Measurements from ENCODE around the gene VPS26A. TPM values are rescaled to one million over a fixed set of nuclear protein-coding genes. Genes with fewer than 3 reads are reported as not detected.

Gene VPS26A
- 39.3 and 41.6 TPM in 2 replicates for total RNA-seq (2014; rRNA removed; shearing (Covaris generic))
- polyA plus RNA-seq (2016; fragmentation: Nextera tagmentation; extraction: Ambion mirVana): 23.1 and 29.0 TPM in 2 replicates
- long read RNA-seq, transcript VPS26A-201 (9 exons, 2,697 nt): major isoform, 39 of 47 reads
- long read RNA-seq, partial matches to known transcripts: 4 of 47 reads
- long read RNA-seq, other reads (novel, unspliced or antisense): 3 of 47 reads

DNA sequence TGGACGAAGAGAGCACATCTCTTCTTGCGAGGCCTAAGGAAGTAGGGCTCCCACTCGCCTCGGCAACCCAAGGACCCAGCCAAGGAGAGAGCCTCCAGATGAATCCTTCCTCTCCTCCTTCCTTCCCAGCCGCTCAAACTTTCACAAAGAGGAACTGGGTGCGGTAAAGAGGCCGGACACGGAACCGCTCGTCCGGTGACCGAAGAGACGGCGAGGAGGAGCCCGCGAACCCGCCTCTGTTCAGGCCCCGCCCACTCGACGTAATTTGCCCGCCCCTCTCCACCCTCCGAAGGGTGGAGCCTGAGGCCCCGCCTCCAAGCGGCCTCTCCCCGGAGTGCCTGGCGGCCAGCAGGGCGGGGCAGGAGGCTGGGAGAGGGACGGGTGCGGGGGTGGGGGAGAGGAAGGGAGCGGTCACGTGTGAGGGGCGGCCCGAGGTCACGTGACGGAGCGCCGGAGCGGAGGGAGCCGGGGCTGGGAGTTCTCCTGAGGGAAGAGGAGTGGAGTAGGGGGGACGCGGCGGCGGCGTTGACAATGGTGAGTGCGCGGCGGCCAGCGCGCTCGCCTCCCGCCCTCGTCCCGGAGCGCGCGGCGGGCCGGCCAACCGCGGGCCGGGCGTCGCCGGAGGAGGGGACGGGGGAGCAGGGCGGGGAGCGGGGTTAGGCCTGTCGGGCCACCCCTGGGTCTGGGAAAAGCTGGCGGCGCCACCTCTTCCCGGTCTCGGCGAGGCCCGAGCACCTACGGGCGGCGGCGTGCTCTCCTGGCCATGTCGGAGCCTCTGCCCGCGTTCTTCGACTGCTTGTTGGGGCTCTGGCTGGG, at the start of gene VPS26A:
TSS of gene VPS26A (plus strand) at position 432 of the 816 bp plus-strand sequence. CDS start at position 532, 100 bp downstream.
- H3K27me3 Mint-ChIP-seq (ENCODE audit: insufficient read depth, low read depth, poor library complexity): peaks cover 4% of the 10 kb centered on the region
- H3K4me1 Mint-ChIP-seq: peaks cover 10% of the 10 kb centered on the region; the same call in 2 of the 3 replicates
- TF ChIP-seq, protein P1, sequence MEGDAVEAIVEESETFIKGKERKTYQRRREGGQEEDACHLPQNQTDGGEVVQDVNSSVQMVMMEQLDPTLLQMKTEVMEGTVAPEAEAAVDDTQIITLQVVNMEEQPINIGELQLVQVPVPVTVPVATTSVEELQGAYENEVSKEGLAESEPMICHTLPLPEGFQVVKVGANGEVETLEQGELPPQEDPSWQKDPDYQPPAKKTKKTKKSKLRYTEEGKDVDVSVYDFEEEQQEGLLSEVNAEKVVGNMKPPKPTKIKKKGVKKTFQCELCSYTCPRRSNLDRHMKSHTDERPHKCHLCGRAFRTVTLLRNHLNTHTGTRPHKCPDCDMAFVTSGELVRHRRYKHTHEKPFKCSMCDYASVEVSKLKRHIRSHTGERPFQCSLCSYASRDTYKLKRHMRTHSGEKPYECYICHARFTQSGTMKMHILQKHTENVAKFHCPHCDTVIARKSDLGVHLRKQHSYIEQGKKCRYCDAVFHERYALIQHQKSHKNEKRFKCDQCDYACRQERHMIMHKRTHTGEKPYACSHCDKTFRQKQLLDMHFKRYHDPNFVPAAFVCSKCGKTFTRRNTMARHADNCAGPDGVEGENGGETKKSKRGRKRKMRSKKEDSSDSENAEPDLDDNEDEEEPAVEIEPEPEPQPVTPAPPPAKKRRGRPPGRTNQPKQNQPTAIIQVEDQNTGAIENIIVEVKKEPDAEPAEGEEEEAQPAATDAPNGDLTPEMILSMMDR (conservative IDR thresholded peaks at IDR 0.05; ENCODE audit: low read depth in 2 of 2): peak in 1 of 2 experiments; percentile 49; a peak in 1 of 4 replicates
- TF ChIP-seq JUNB (IDR thresholded peaks at IDR 0.05; ENCODE audit: unreplicated experiment): no peak
- peak; percentile 56; the same call in 1 of the 2 replicates for TF ChIP-seq CREB1 (CRISPR knock-in tag; IDR thresholded peaks at IDR 0.05; ENCODE audit: low read depth)
- no peak for TF ChIP-seq NANOG (IDR thresholded peaks at IDR 0.05; ENCODE audit: borderline replicate concordance)
- TF ChIP-seq POLR2AphosphoS5 (IDR thresholded peaks at IDR 0.05; ENCODE audit: low read depth): peak; percentile 93
- H3K4me3 Mint-ChIP-seq: peak within 1 kb of the TSS; percentile 95
- H3K36me3 Mint-ChIP-seq (ENCODE audit: low read depth): no peaks in the 10 kb centered on the region
- Histone ChIP-seq H3K79me2 (replicated peaks; ENCODE audit: insufficient read depth) (peaks cover 41% of the 10 kb centered on the region), H3K4me3 (peak within 1 kb of the TSS; percentile 93), H4K20me1 (replicated peaks; ENCODE audit: insufficient read depth) (0 out of 2 replicates have a peak, but pooled peaks cover 6% of the 10 kb centered on the region), H3K27ac (ENCODE audit: low read depth) (peak within 1 kb of the TSS; percentile 98), H3K4me2 (peak within 1 kb of the TSS; percentile 83), H2AFZ (peak within 1 kb of the TSS; percentile 95), H3K27me3 (ENCODE audit: insufficient read depth) (no peaks in the 10 kb centered on the region), H3F3A (replicated peaks; ENCODE audit: low read depth) (peaks cover 5% of the 10 kb centered on the region), H3K9me2 (ENCODE audit: insufficient read depth) (no peaks in the 10 kb centered on the region), H3K4me1 (ENCODE audit: insufficient read depth) (peaks cover 18% of the 10 kb centered on the region), H3K36me3 (ENCODE audit: insufficient read depth) (no peaks in the 10 kb centered on the region)
- H3K27ac Mint-ChIP-seq: peak within 1 kb of the TSS; percentile 99
- DNase-seq (ENCODE audit: low spot score) (peak; percentile 99), ATAC-seq (peak; percentile 81)
- no peaks in the 10 kb centered on the region for H3K9me3 Mint-ChIP-seq

DNA sequence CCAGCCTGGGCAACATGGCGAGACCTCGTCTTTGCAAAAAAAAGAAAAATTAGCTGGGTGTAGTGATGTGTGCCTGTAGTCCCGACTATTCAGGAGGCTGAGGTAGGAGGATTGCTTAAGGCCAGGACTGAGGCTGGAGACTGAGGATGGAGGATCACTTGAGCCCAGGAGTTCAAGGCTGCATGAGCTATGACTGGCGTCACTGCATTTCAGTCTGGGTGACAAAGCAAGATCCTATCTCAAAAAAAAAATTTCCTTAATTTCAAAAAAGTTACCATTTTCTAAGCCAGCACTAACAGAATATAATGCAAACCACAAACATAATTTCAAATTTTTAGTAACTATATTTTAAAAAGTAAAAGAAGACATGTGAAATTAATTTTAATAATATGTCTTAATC, 49.4 kb upstream of the VPS26A start:
- H3K27ac ChIP-seq (ENCODE audit: low read depth): no peak overlapping the region
- H3K36me3 Mint-ChIP-seq (ENCODE audit: low read depth): no peaks in the 10 kb centered on the region
- no peaks in the 10 kb centered on the region for H3K79me2 ChIP-seq (replicated peaks; ENCODE audit: insufficient read depth)
- no peak overlapping the region for H2AFZ ChIP-seq
- no peaks in the 10 kb centered on the region for H3K9me2 ChIP-seq (ENCODE audit: insufficient read depth)
- no peak overlapping the region for H3K4me3 ChIP-seq
- no peaks in the 10 kb centered on the region for H3K27me3 Mint-ChIP-seq (ENCODE audit: insufficient read depth, low read depth, poor library complexity)
- ATAC-seq: no peak
- no peak for DNase-seq (ENCODE audit: low spot score)
- no peak overlapping the region for H3K27ac Mint-ChIP-seq
- no peaks in the 10 kb centered on the region for H4K20me1 ChIP-seq (replicated peaks; ENCODE audit: insufficient read depth)
- no peak overlapping the region for H3K4me3 Mint-ChIP-seq
- peaks cover 5% of the 10 kb centered on the region; the same call in 1 of the 3 replicates for H3K4me1 Mint-ChIP-seq
- H3K36me3 ChIP-seq (ENCODE audit: insufficient read depth): no peaks in the 10 kb centered on the region
- H3F3A ChIP-seq (replicated peaks; ENCODE audit: low read depth): no peaks in the 10 kb centered on the region
- no peaks in the 10 kb centered on the region for H3K9me3 Mint-ChIP-seq
- no peaks in the 10 kb centered on the region for H3K27me3 ChIP-seq (ENCODE audit: insufficient read depth)
- H3K4me1 ChIP-seq (ENCODE audit: insufficient read depth): no peaks in the 10 kb centered on the region
- no peak overlapping the region for H3K4me2 ChIP-seq
- TF ChIP-seq ZNF114 (CRISPR knock-in tag; IDR thresholded peaks at IDR 0.05) (no peak), ZNF331 (CRISPR knock-in tag; IDR thresholded peaks at IDR 0.05; ENCODE audit: low read depth) (no peak), CREB1 (CRISPR knock-in tag; IDR thresholded peaks at IDR 0.05; ENCODE audit: low read depth) (no peak), POLR2AphosphoS5 (IDR thresholded peaks at IDR 0.05; ENCODE audit: low read depth) (no peak), NANOG (IDR thresholded peaks at IDR 0.05; ENCODE audit: borderline replicate concordance) (no peak)
- TF ChIP-seq, protein P1 (conservative IDR thresholded peaks at IDR 0.05; ENCODE audit: low read depth in 2 of 2): no peak
- TF ChIP-seq, protein P2, sequence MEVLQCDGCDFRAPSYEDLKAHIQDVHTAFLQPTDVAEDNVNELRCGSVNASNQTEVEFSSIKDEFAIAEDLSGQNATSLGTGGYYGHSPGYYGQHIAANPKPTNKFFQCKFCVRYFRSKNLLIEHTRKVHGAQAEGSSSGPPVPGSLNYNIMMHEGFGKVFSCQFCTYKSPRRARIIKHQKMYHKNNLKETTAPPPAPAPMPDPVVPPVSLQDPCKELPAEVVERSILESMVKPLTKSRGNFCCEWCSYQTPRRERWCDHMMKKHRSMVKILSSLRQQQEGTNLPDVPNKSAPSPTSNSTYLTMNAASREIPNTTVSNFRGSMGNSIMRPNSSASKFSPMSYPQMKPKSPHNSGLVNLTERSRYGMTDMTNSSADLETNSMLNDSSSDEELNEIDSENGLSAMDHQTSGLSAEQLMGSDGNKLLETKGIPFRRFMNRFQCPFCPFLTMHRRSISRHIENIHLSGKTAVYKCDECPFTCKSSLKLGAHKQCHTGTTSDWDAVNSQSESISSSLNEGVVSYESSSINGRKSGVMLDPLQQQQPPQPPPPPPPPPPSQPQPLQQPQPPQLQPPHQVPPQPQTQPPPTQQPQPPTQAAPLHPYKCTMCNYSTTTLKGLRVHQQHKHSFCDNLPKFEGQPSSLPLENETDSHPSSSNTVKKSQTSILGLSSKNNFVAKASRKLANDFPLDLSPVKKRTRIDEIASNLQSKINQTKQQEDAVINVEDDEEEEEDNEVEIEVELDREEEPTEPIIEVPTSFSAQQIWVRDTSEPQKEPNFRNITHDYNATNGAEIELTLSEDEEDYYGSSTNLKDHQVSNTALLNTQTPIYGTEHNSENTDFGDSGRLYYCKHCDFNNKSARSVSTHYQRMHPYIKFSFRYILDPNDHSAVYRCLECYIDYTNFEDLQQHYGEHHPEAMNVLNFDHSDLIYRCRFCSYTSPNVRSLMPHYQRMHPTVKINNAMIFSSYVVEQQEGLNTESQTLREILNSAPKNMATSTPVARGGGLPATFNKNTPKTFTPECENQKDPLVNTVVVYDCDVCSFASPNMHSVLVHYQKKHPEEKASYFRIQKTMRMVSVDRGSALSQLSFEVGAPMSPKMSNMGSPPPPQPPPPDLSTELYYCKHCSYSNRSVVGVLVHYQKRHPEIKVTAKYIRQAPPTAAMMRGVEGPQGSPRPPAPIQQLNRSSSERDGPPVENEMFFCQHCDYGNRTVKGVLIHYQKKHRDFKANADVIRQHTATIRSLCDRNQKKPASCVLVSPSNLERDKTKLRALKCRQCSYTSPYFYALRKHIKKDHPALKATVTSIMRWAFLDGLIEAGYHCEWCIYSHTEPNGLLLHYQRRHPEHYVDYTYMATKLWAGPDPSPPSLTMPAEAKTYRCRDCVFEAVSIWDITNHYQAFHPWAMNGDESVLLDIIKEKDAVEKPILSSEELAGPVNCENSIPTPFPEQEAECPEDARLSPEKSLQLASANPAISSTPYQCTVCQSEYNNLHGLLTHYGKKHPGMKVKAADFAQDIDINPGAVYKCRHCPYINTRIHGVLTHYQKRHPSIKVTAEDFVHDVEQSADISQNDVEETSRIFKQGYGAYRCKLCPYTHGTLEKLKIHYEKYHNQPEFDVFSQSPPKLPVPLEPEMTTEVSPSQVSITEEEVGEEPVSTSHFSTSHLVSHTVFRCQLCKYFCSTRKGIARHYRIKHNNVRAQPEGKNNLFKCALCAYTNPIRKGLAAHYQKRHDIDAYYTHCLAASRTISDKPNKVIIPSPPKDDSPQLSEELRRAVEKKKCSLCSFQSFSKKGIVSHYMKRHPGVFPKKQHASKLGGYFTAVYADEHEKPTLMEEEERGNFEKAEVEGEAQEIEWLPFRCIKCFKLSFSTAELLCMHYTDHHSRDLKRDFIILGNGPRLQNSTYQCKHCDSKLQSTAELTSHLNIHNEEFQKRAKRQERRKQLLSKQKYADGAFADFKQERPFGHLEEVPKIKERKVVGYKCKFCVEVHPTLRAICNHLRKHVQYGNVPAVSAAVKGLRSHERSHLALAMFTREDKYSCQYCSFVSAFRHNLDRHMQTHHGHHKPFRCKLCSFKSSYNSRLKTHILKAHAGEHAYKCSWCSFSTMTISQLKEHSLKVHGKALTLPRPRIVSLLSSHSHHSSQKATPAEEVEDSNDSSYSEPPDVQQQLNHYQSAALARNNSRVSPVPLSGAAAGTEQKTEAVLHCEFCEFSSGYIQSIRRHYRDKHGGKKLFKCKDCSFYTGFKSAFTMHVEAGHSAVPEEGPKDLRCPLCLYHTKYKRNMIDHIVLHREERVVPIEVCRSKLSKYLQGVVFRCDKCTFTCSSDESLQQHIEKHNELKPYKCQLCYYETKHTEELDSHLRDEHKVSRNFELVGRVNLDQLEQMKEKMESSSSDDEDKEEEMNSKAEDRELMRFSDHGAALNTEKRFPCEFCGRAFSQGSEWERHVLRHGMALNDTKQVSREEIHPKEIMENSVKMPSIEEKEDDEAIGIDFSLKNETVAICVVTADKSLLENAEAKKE (CRISPR knock-in tag; IDR thresholded peaks at IDR 0.05): no peak

Data from GM23338 (cell line).